ENCODE results near the gene COG2. TPM values are rescaled to one million over a fixed set of nuclear protein-coding genes. Genes with fewer than 3 reads are reported as not detected.
A peak's percentile ranks its signal among the peaks of the same experiment; 100 is the strongest.

Gene COG2
- total and polyA plus RNA-seq, 2 of the 8 experiments (the other 6 are each of a cell fraction or from before 2014, with no cell fraction given): 10.3 to 36.7 TPM

DNA sequence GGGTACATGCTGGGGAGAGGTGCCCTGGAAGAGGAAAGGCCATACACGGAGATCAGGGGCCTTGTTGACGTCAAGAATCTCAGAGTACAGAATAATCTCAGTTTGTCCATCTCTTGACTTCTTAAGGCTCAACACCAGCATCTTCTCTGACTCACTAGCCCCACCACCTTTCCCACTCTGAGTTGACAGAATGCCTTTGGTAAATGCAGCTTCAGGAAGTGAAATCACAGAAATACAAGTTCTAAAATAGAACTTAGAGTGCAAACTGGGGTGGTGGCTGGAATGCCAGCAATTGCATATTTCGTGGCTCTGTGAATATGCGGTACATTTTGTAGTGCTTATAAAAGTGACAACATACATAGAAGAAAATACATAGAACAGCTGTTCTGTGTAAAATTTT, 1.6 kb downstream of the COG2 start:
- Histone ChIP-seq H2AFZ (ENCODE audit: low read length) (no peak overlapping the region), H3K4me2 (ENCODE audit: insufficient read depth in 1 of 2, low read depth in 2 of 2, low read length in 2 of 2) (peak overlapping the region; percentile 75 to 85; a peak in 3 of 4 replicates), H3K79me2 (ENCODE audit: control insufficient read depth in 1 of 2, insufficient read depth in 2 of 2, low read length in 2 of 2) (peaks cover 17 to 63% of the 10 kb centered on the region in 2 experiments), H2BK12ac (ENCODE audit: low read depth, low read length) (no peak overlapping the region), H2BK120ac (replicated peaks; ENCODE audit: low read depth, low read length) (no peak overlapping the region), H3K56ac (replicated peaks; ENCODE audit: insufficient read length, low read depth, low read length) (no peak overlapping the region), H3K27ac (ENCODE audit: low read depth, low read length) (no peak overlapping the region), H3K79me1 (ENCODE audit: low read depth, low read length) (peaks cover 11% of the 10 kb centered on the region), H4K5ac (ENCODE audit: insufficient read length, low read depth, low read length) (no peak overlapping the region), H3K9me3 (ENCODE audit: insufficient read depth in 2 of 2, low read depth in 1 of 2, low read length in 1 of 2) (no peaks in the 10 kb centered on the region), H4K91ac (replicated peaks; ENCODE audit: insufficient read length, low read length) (no peak overlapping the region), H3K23ac (ENCODE audit: insufficient read length) (no peak overlapping the region), H3K9ac (replicated peaks in 1 of 4; ENCODE audit: extremely low read depth in 1 of 4, low read depth in 3 of 4, low read length in 3 of 4) (no peak overlapping the region; a peak in 1 of 7 replicates), H2BK20ac (ENCODE audit: low read length) (no peak overlapping the region), H3K4ac (replicated peaks; ENCODE audit: insufficient read length, low read depth, low read length) (no peak overlapping the region), H3K23me2 (ENCODE audit: low read depth, low read length) (peaks cover 2% of the 10 kb centered on the region; the same call in 1 of the 2 replicates), H3K36me3 (ENCODE audit: control insufficient read depth in 2 of 4, insufficient read depth in 4 of 4, low read length in 3 of 4) (no peaks in the 10 kb centered on the region), H3K4me1 (replicated peaks in 1 of 4; ENCODE audit: control insufficient read depth in 3 of 4, insufficient read depth in 4 of 4, low read length in 3 of 4) (peaks cover 0 to 6% (median 0%) of the 10 kb centered on the region in 4 experiments; a peak in 1 of 7 replicates), H2BK5ac (ENCODE audit: low read depth, low read length) (no peak overlapping the region), H2AK5ac (ENCODE audit: low read depth, low read length) (no peak overlapping the region), H2BK15ac (ENCODE audit: low read length) (no peak overlapping the region), H4K20me1 (replicated peaks in 1 of 2; ENCODE audit: control insufficient read depth in 1 of 2, insufficient read depth in 2 of 2, low read length in 2 of 2) (peaks cover 8 to 14% of the 10 kb centered on the region in 2 experiments), H3K14ac (ENCODE audit: insufficient read length) (no peak overlapping the region), H4K8ac (ENCODE audit: extremely low read depth, insufficient read depth, low read length) (no peak overlapping the region), H3K18ac (ENCODE audit: extremely low read depth, low read length) (no peak overlapping the region), H3K27me3 (replicated peaks in 1 of 4; ENCODE audit: control insufficient read depth in 3 of 4, extremely low read depth in 1 of 4, insufficient read depth in 3 of 4, low read length in 3 of 4) (no peaks in the 10 kb centered on the region), H3K4me3 (ENCODE audit: extremely low read depth in 1 of 4, insufficient read depth in 2 of 4, low read depth in 3 of 4, low read length in 4 of 4) (peak overlapping the region in 3 of 4 experiments; percentile 70 to 98 (median 86); a peak in 3 of 8 replicates)
- no peak for FAIRE-seq
- ChIA-PET POLR2A (ENCODE audit: partially characterized antibody) (interaction anchor here (1.5 kb wide), 1 partner anchor 14 kb away, joined by 4 read pairs; no protein-coding TSS in a partner anchor), CTCF (ENCODE audit: partially characterized antibody) (interaction anchor here (0.8 to 2.6 kb wide), 12 partner anchors 10 to 241 kb away, joined by 3 to 12 read pairs (median 4); no protein-coding TSS in a partner anchor)
- 80% methylated on average over 4 of the region's 4 CpGs; no CpG with 5 or more reads in 1 of the 2 experiments for WGBS, 2 experiments (ENCODE audit: extremely low coverage in 1 of 2, insufficient coverage in 1 of 2, insufficient read length in 1 of 2, insufficient replicate concordance in 2 of 2, low coverage in 1 of 2, low lambda C conversion rate in 2 of 2, missing lambda C conversion rate in 1 of 2)
- DNase-seq (ENCODE audit: low read depth in 1 of 2, low spot score in 2 of 2): no peak
- TF ChIP-seq ATF2 (IDR thresholded peaks at IDR 0.05; ENCODE audit: low read length): no peak
- TF ChIP-seq BCL11A (IDR thresholded peaks at IDR 0.05; ENCODE audit: low read depth in 2 of 2, low read length in 2 of 2): no peak
- no peak for TF ChIP-seq SIN3A (conservative IDR thresholded peaks at IDR 0.05 in 1 of 2, IDR thresholded peaks at IDR 0.05 in 1 of 2; ENCODE audit: low read depth in 1 of 2, low read length in 2 of 2)
- TF ChIP-seq, protein P1, sequence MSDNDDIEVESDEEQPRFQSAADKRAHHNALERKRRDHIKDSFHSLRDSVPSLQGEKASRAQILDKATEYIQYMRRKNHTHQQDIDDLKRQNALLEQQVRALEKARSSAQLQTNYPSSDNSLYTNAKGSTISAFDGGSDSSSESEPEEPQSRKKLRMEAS (IDR thresholded peaks at IDR 0.05): no peak
- no peak for TF ChIP-seq ASH2L (IDR thresholded peaks at IDR 0.05; ENCODE audit: low read length)
- TF ChIP-seq TCF12 (IDR thresholded peaks at IDR 0.05; ENCODE audit: low read depth, low read length): no peak
- TF ChIP-seq POLR2A (IDR thresholded peaks at IDR 0.05; ENCODE audit: control extremely low read depth in 1 of 2, low read depth in 2 of 2, low read length in 2 of 2): no peak
- no peak for TF ChIP-seq YY1 (IDR thresholded peaks at IDR 0.05; ENCODE audit: low read depth, low read length)
- no peak for TF ChIP-seq CBX5 (IDR thresholded peaks at IDR 0.05; ENCODE audit: low read depth, low read length)
- no peak for TF ChIP-seq MAFK (IDR thresholded peaks at IDR 0.05; ENCODE audit: low read depth, low read length)
- TF ChIP-seq TAF1 (IDR thresholded peaks at IDR 0.05; ENCODE audit: low read depth, low read length): no peak

Data from H1 (cell line).